ENCODE results near the gene FSD1L. TPM values are rescaled to one million over a fixed set of nuclear protein-coding genes. Genes with fewer than 3 reads are reported as not detected.
"Not testable (repeated sequence)": the region's sequence is repeated elsewhere in the genome, so short reads cannot be mapped to it uniquely, and the experiment has no call there.

FSD1L gene
- total and polyA plus RNA-seq, 4 donors, result 17.6 to 61.1 (median 25.7) TPM

- not testable (repeated sequence) for H3K9me3 ChIP-seq (ENCODE audit: control insufficient read depth, insufficient read depth, low read length); H3K4me1 ChIP-seq (ENCODE audit: control insufficient read depth, insufficient read depth, low read length); DNase-seq (ENCODE audit: low read depth in 4 of 6, low spot score in 6 of 6); H3K4me3 ChIP-seq (ENCODE audit: low read depth, low read length); H3K27ac ChIP-seq (ENCODE audit: low read depth, low read length); H3K27me3 ChIP-seq (ENCODE audit: control insufficient read depth, insufficient read depth, low read length); H3K36me3 ChIP-seq (ENCODE audit: control insufficient read depth, insufficient read depth, low read length)
- WGBS (ENCODE audit: insufficient coverage), result 90% methylated on average over 2 of the region's 10 CpGs
These were observed 75.0 kb downstream of the FSD1L start for GRCh38 chr9:105522618-105523385.

DNA sequence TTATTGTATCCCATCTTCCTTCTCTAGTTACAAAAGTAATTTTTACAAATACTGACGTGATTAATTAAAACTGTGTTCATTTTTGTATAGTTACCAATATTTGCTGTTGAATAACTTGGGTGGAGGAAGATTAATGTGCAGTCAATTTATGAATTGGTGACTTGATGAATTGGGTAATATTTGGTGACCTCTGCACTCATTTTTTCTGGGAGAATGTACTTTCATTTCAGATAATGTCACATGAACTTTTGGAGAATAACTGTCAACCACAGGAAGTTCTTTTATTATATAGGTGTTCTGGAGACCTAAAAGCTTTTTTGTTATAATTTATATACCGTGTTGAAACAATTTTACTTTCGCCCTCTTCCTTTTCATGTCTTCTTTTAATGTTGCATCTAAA, 83.7 kb downstream of the FSD1L start:
- Histone ChIP-seq H3K4me1 (ENCODE audit: control insufficient read depth, insufficient read depth, low read length) (no peaks in the 10 kb centered on the region), H3K9me3 (ENCODE audit: control insufficient read depth, insufficient read depth, low read length) (no peaks in the 10 kb centered on the region), H3K27me3 (ENCODE audit: control insufficient read depth, insufficient read depth, low read length) (no peaks in the 10 kb centered on the region), H3K36me3 (ENCODE audit: control insufficient read depth, insufficient read depth, low read length) (peaks cover 3% of the 10 kb centered on the region), H3K27ac (ENCODE audit: low read depth, low read length) (no peak overlapping the region), H3K4me3 (ENCODE audit: low read depth, low read length) (no peak overlapping the region)
- WGBS (ENCODE audit: insufficient coverage), result no CpG with 5 or more reads among the region's 3 CpGs
- DNase-seq (ENCODE audit: low read depth in 4 of 6, low spot score in 6 of 6), result no peak

DNA sequence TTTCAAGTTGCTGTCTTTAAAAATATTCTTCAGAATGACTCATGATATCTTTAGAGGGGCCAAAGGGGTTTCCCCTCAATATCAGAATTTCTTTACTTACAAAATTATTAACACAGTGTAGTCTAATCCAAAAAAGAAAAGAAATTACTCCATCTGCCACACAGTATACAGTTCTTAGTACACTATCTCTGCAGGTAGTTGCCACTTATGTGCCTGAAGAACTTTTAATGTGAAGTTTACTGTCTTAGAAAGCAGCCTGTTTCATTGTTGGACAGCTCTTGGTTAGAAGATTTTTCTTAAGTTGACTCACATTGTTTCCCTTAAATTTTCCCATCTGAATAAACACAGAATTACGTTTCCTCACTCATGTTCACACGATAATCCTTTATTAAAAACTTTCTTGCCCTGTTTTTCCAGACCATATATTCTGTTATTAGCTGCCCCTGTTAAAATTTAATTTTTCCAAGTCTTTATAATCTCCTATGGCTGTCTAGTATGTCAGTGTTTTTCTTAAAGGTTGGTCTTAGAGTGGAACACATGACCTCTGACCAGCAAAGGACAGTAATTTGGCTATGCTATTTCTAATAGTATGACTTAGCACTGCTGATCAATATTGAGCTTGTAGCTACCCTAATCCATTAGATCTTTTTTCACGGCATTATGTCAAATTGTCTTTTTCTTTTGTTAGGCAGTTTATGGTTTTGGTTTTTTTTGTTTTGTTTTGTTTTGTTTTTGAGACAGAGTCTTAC, 88.3 kb downstream of the FSD1L start:
- DNase-seq (ENCODE audit: low read depth in 4 of 6, low spot score in 6 of 6), result no peak
- WGBS (ENCODE audit: insufficient coverage), result no CpG with 5 or more reads among the region's 3 CpGs
- Histone ChIP-seq H3K27ac (ENCODE audit: low read depth, low read length) (no peak overlapping the region), H3K36me3 (ENCODE audit: control insufficient read depth, insufficient read depth, low read length) (peaks cover 3% of the 10 kb centered on the region), H3K27me3 (ENCODE audit: control insufficient read depth, insufficient read depth, low read length) (no peaks in the 10 kb centered on the region), H3K9me3 (ENCODE audit: control insufficient read depth, insufficient read depth, low read length) (no peaks in the 10 kb centered on the region), H3K4me3 (ENCODE audit: low read depth, low read length) (no peak overlapping the region), H3K4me1 (ENCODE audit: control insufficient read depth, insufficient read depth, low read length) (no peaks in the 10 kb centered on the region)

DNA sequence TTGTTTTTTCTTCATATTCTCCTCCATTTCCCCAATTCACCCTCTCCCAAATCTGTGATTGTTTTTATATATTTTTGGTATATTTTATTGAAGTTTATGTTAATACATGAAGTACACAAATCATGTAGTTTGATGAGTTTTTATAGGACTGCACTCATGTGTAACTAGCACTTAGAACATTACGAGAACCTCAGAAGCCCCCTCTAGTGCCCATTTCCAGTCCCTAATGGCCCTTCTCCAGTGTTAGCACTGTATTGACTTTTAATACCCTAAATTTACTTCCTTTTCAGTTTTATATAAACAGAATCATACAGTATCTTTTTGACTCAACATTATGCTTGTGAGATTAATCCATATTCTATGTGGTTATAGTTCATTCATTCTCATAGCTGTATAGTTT, 91.6 kb downstream of the FSD1L start:
- WGBS (ENCODE audit: insufficient coverage), result no CpG with 5 or more reads among the region's 1 CpG
- H3K36me3 ChIP-seq (ENCODE audit: control insufficient read depth, insufficient read depth, low read length), result no peaks in the 10 kb centered on the region

GRCh38 chr9:105541838-105542237, 94.0 kb downstream of the FSD1L start:
- 100% methylated on average over 2 of the region's 3 CpGs for WGBS (ENCODE audit: insufficient coverage)
- Histone ChIP-seq H3K9me3 (ENCODE audit: control insufficient read depth, insufficient read depth, low read length) (no peaks in the 10 kb centered on the region), H3K4me1 (ENCODE audit: control insufficient read depth, insufficient read depth, low read length) (no peaks in the 10 kb centered on the region), H3K36me3 (ENCODE audit: control insufficient read depth, insufficient read depth, low read length) (no peaks in the 10 kb centered on the region), H3K4me3 (ENCODE audit: low read depth, low read length) (no peak overlapping the region), H3K27ac (ENCODE audit: low read depth, low read length) (no peak overlapping the region), H3K27me3 (ENCODE audit: control insufficient read depth, insufficient read depth, low read length) (no peaks in the 10 kb centered on the region)
- no peak for DNase-seq (ENCODE audit: low read depth in 4 of 6, low spot score in 6 of 6)

More for the DNA sequence above, 91.6 kb downstream of the FSD1L start:
- no peaks in the 10 kb centered on the region for H3K27me3 ChIP-seq (ENCODE audit: control insufficient read depth, insufficient read depth, low read length)
- no peaks in the 10 kb centered on the region for H3K9me3 ChIP-seq (ENCODE audit: control insufficient read depth, insufficient read depth, low read length)
- no peaks in the 10 kb centered on the region for H3K4me1 ChIP-seq (ENCODE audit: control insufficient read depth, insufficient read depth, low read length)
- no peak for DNase-seq (ENCODE audit: low read depth in 4 of 6, low spot score in 6 of 6)
- H3K27ac ChIP-seq (ENCODE audit: low read depth, low read length), result no peak overlapping the region
- no peak overlapping the region for H3K4me3 ChIP-seq (ENCODE audit: low read depth, low read length)

DNA sequence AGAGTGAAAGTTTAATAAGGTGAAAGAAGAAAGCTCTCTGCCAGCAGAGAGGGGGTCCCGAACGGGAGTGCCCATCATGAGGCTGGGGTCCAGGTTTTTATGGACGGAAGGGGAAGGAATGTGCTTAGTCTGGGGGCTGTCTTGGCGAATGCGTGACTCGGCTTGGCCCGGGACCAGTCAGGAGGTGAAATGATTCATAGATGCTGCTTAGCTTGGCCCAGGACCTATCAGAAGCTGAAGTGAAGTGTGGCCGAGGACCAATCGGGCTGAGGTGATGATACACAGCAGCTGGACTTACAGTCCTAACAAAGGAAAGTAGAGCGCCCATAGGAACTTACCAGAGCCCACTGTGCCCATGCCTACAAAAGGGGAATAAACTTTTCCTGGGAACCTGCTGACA, 106.2 kb downstream of the FSD1L start:
- DNase-seq (ENCODE audit: low read depth in 4 of 6, low spot score in 6 of 6), result no peak
- 81% methylated on average over 10 of the region's 10 CpGs for WGBS (ENCODE audit: insufficient coverage)
- Histone ChIP-seq H3K4me3 (ENCODE audit: low read depth, low read length) (no peak overlapping the region), H3K27me3 (ENCODE audit: control insufficient read depth, insufficient read depth, low read length) (no peaks in the 10 kb centered on the region), H3K36me3 (ENCODE audit: control insufficient read depth, insufficient read depth, low read length) (no peaks in the 10 kb centered on the region), H3K4me1 (ENCODE audit: control insufficient read depth, insufficient read depth, low read length) (peaks cover 4% of the 10 kb centered on the region), H3K9me3 (ENCODE audit: control insufficient read depth, insufficient read depth, low read length) (no peaks in the 10 kb centered on the region), H3K27ac (ENCODE audit: low read depth, low read length) (no peak overlapping the region)

DNA sequence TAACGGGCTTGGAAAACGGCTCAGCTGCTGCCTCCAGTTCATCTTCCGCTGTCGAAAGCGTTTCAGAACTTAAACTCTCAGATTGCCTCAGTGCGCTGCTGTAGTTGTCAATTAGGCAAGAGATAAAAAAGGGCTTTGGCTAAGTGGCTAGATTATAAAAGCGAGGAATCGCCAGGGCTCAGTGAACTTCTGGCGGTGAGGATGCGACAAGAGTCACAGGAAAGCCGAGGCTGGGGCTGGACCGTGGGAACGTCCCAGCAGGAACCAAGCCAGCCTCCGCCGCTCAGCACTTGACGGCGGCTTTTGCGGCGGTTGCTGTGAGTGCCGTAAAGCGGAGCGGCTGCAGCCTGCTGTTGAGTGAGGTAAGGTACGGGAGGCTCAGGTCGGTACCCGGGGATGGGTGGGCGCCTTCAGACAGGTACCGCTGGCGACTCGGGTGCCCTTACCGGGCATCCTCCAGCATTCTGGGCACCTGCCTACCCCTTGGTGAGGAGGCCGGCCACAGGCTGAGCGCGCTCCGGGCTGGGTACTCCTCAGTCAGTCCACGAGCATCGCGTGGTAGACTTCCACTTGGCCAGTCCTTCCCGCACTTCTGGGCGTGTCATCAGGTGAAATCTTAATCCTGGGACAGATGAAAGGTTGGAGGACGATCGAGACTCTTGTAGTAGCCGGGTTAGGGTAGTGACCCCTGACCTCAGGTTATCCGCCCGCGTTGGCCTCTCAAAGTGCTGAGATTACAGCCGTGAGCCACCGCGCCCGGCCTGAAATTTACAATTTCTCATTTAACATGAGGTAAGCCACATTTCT, 110.2 kb downstream of the FSD1L start, which contains the start of gene FKTN:
FKTN (plus strand) TSS at position 328 of the 807 bp plus-strand sequence. CDS start 16,902 bp downstream, outside the sequence.
- peak within 1 kb of the TSS; percentile 74 for H3K4me3 ChIP-seq (ENCODE audit: low read depth, low read length)
- WGBS (ENCODE audit: insufficient coverage), result under 1% methylated on average over 44 of the region's 49 CpGs
- peak within 1 kb of the TSS; percentile 72 for H3K27ac ChIP-seq (ENCODE audit: low read depth, low read length)

DNA sequence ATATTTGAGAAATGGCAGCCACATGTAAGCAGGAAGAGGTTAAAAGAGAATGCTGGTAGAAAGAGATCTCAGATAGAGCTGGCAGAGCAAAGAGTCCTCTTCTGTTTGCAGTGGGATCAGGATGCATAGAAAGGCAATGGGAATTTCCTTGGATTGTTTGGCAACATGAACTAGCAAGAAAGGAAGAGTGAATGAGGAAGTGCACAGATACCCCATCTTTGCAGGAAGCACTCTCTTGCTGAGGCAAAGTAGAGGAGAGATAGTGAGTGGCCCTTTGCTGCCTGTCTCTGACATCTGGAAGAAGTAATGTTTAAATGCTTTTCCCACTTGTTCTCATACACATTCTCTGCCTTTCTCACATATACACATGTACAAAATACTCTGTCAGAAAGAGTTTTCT, 124.6 kb downstream of the FSD1L start:
- Histone ChIP-seq H3K36me3 (ENCODE audit: control insufficient read depth, insufficient read depth, low read length) (no peaks in the 10 kb centered on the region), H3K4me1 (ENCODE audit: control insufficient read depth, insufficient read depth, low read length) (no peaks in the 10 kb centered on the region), H3K27me3 (ENCODE audit: control insufficient read depth, insufficient read depth, low read length) (no peaks in the 10 kb centered on the region), H3K9me3 (ENCODE audit: control insufficient read depth, insufficient read depth, low read length) (peaks cover 6% of the 10 kb centered on the region), H3K4me3 (ENCODE audit: low read depth, low read length) (no peak overlapping the region), H3K27ac (ENCODE audit: low read depth, low read length) (no peak overlapping the region)
- no peak for DNase-seq (ENCODE audit: low read depth in 4 of 6, low spot score in 6 of 6)

More for the DNA sequence above, 110.2 kb downstream of the FSD1L start, which contains the start of gene FKTN:
- Histone ChIP-seq H3K4me1 (ENCODE audit: control insufficient read depth, insufficient read depth, low read length) (peaks cover 4% of the 10 kb centered on the region), H3K9me3 (ENCODE audit: control insufficient read depth, insufficient read depth, low read length) (peaks cover 12% of the 10 kb centered on the region), H3K36me3 (ENCODE audit: control insufficient read depth, insufficient read depth, low read length) (peaks cover 4% of the 10 kb centered on the region), H3K27me3 (ENCODE audit: control insufficient read depth, insufficient read depth, low read length) (no peaks in the 10 kb centered on the region)
- peak; percentile 74 to 96 (median 84) for DNase-seq (ENCODE audit: low read depth in 4 of 6, low spot score in 6 of 6)

DNA sequence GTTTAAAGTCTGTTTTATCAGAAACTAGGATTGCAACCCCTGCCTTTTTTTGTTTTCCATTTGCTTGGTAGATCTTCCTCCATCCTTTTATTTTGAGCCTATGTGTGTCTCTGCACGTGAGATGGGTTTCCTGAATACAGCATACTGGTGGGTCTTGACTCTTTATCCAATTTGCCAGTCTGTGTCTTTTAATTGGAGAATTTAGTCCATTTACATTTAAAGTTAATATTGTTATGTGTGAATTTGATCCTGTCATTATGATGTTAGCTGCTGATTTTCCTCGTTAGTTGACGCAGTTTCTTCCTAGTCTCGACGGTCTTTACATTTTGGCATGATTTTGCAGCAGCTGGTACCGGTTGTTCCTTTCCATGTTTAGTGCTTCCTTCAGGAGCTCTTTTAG, 132.1 kb downstream of the FSD1L start:
- not testable (repeated sequence) for H3K4me1 ChIP-seq (ENCODE audit: control insufficient read depth, insufficient read depth, low read length); DNase-seq (ENCODE audit: low read depth in 4 of 6, low spot score in 6 of 6); H3K36me3 ChIP-seq (ENCODE audit: control insufficient read depth, insufficient read depth, low read length); H3K4me3 ChIP-seq (ENCODE audit: low read depth, low read length); H3K27ac ChIP-seq (ENCODE audit: low read depth, low read length); H3K27me3 ChIP-seq (ENCODE audit: control insufficient read depth, insufficient read depth, low read length); H3K9me3 ChIP-seq (ENCODE audit: control insufficient read depth, insufficient read depth, low read length)
- no CpG with 5 or more reads among the region's 6 CpGs for WGBS (ENCODE audit: insufficient coverage)
